Neural progenitor cell (in vitro differentiated cells): ENCODE data around the gene CFAP70.

ENCODE experiments used
- EZH2 ChIP-seq: fragments of 200-600 bp; sonication (generic); IDR thresholded peaks from 2 replicates; pipeline ENCODE4 v1.6.1; 2017; ENCODE audit warnings: antibody characterized with exemption, mild to moderate bottlenecking, moderate library complexity
- EZH2phosphoT487 ChIP-seq: fragments of 200-600 bp; sonication (generic); IDR thresholded peaks from 2 replicates; pipeline ENCODE4 v1.6.1; 2017; ENCODE audit warnings: antibody characterized with exemption
- TF ChIP-seq, protein P1 (sequence below): fragments of 200-600 bp; sonication (generic); IDR thresholded peaks from 2 replicates; pipeline ENCODE4 v1.5.1; 2017; ENCODE audit warnings: antibody characterized with exemption, mild to moderate bottlenecking

DNA sequence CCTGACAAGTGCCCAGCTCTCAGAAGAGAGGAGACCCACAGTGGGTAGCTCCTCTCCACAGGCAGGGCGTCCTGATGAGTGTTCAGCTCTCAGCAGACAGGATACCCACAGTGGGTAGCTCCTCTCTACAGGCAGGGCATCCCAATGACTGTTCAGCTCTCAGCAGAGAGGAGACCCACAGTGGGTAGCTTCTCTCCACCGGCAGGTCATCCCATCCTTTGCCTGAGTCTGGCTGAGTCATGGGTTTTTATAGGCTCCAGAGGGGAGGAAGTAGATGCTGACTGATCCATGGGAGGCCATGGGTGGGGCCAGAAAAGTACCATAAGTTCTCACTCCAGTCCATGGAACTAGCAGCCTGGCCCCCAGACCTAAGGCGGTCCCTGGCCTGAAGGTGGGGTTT is 18.5 kb downstream of the CFAP70 start:
- TF ChIP-seq, protein P1, sequence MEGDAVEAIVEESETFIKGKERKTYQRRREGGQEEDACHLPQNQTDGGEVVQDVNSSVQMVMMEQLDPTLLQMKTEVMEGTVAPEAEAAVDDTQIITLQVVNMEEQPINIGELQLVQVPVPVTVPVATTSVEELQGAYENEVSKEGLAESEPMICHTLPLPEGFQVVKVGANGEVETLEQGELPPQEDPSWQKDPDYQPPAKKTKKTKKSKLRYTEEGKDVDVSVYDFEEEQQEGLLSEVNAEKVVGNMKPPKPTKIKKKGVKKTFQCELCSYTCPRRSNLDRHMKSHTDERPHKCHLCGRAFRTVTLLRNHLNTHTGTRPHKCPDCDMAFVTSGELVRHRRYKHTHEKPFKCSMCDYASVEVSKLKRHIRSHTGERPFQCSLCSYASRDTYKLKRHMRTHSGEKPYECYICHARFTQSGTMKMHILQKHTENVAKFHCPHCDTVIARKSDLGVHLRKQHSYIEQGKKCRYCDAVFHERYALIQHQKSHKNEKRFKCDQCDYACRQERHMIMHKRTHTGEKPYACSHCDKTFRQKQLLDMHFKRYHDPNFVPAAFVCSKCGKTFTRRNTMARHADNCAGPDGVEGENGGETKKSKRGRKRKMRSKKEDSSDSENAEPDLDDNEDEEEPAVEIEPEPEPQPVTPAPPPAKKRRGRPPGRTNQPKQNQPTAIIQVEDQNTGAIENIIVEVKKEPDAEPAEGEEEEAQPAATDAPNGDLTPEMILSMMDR = no peak
- TF ChIP-seq EZH2phosphoT487 (no peak), EZH2 (no peak)
